ENCODE data around the gene ERBIN. TPM values are rescaled to one million over a fixed set of nuclear protein-coding genes. Genes with fewer than 3 reads are reported as not detected.

Gene ERBIN
- polyA plus RNA-seq, 2 donors, result 12.5 to 13.0 TPM

GRCh38 chr5:65892801-65893200 is 33.6 kb upstream of the ERBIN start:
- H3K27ac ChIP-seq (ENCODE audit: low read depth in 2 of 2, low read length in 1 of 2), result no peak overlapping the region
- no peaks in the 10 kb centered on the region for H3K27me3 ChIP-seq (ENCODE audit: control insufficient read depth in 1 of 2, insufficient read depth in 2 of 2, low read length in 2 of 2)
- no peaks in the 10 kb centered on the region for H3K9me3 ChIP-seq (ENCODE audit: control insufficient read depth in 2 of 2, insufficient read depth in 1 of 2, low read depth in 1 of 2, low read length in 1 of 2)
- H3K36me3 ChIP-seq (ENCODE audit: control insufficient read depth in 2 of 2, insufficient read depth in 2 of 2, low read length in 1 of 2), result no peaks in the 10 kb centered on the region
- WGBS, 2 donors, result 36 to 38% methylated on average over 1 of the region's 1 CpG
- no peak overlapping the region for H3K4me3 ChIP-seq (ENCODE audit: low read depth in 1 of 2, low read length in 2 of 2)
- H3K4me1 ChIP-seq (ENCODE audit: control insufficient read depth in 2 of 2, insufficient read depth in 2 of 2, low read length in 1 of 2), result no peaks in the 10 kb centered on the region

- WGBS, 2 donors, result 83 to 88% methylated on average over 9 of the region's 9 CpGs
- no peaks in the 10 kb centered on the region for H3K36me3 ChIP-seq (ENCODE audit: control insufficient read depth in 2 of 2, insufficient read depth in 2 of 2, low read length in 1 of 2)
- H3K4me1 ChIP-seq (ENCODE audit: control insufficient read depth in 2 of 2, insufficient read depth in 2 of 2, low read length in 1 of 2), result no peaks in the 10 kb centered on the region
- H3K27ac ChIP-seq (ENCODE audit: low read depth in 2 of 2, low read length in 1 of 2), result no peak overlapping the region
- no peaks in the 10 kb centered on the region for H3K9me3 ChIP-seq (ENCODE audit: control insufficient read depth in 2 of 2, insufficient read depth in 1 of 2, low read depth in 1 of 2, low read length in 1 of 2)
- no peaks in the 10 kb centered on the region for H3K27me3 ChIP-seq (ENCODE audit: control insufficient read depth in 1 of 2, insufficient read depth in 2 of 2, low read length in 2 of 2)
- H3K4me3 ChIP-seq (ENCODE audit: low read depth in 1 of 2, low read length in 2 of 2), result no peak overlapping the region
Observed at GRCh38 chr5:65893749-65894430, 32.5 kb upstream of the ERBIN start.

GRCh38 chr5:65895891-65896290 is 30.5 kb upstream of the ERBIN start:
- no peaks in the 10 kb centered on the region for H3K36me3 ChIP-seq (ENCODE audit: control insufficient read depth in 2 of 2, insufficient read depth in 2 of 2, low read length in 1 of 2)
- H3K27me3 ChIP-seq (ENCODE audit: control insufficient read depth in 1 of 2, insufficient read depth in 2 of 2, low read length in 2 of 2), result no peaks in the 10 kb centered on the region
- no peaks in the 10 kb centered on the region for H3K9me3 ChIP-seq (ENCODE audit: control insufficient read depth in 2 of 2, insufficient read depth in 1 of 2, low read depth in 1 of 2, low read length in 1 of 2)
- H3K4me1 ChIP-seq (ENCODE audit: control insufficient read depth in 2 of 2, insufficient read depth in 2 of 2, low read length in 1 of 2), result no peaks in the 10 kb centered on the region
- H3K27ac ChIP-seq (ENCODE audit: low read depth in 2 of 2, low read length in 1 of 2), result no peak overlapping the region
- WGBS, 2 donors, result 94 to 95% methylated on average over 3 of the region's 3 CpGs
- no peak overlapping the region for H3K4me3 ChIP-seq (ENCODE audit: low read depth in 1 of 2, low read length in 2 of 2)

- WGBS, 2 donors, result 92% methylated on average over 2 of the region's 2 CpGs
- no peaks in the 10 kb centered on the region for H3K27me3 ChIP-seq (ENCODE audit: control insufficient read depth in 1 of 2, insufficient read depth in 2 of 2, low read length in 2 of 2)
- no peaks in the 10 kb centered on the region for H3K36me3 ChIP-seq (ENCODE audit: control insufficient read depth in 2 of 2, insufficient read depth in 2 of 2, low read length in 1 of 2)
- H3K4me1 ChIP-seq (ENCODE audit: control insufficient read depth in 2 of 2, insufficient read depth in 2 of 2, low read length in 1 of 2), result no peaks in the 10 kb centered on the region
- no peak overlapping the region for H3K27ac ChIP-seq (ENCODE audit: low read depth in 2 of 2, low read length in 1 of 2)
- no peaks in the 10 kb centered on the region for H3K9me3 ChIP-seq (ENCODE audit: control insufficient read depth in 2 of 2, insufficient read depth in 1 of 2, low read depth in 1 of 2, low read length in 1 of 2)
- H3K4me3 ChIP-seq (ENCODE audit: low read depth in 1 of 2, low read length in 2 of 2), result no peak overlapping the region
Observed at GRCh38 chr5:65900746-65901145, 25.6 kb upstream of the ERBIN start.

- no peaks in the 10 kb centered on the region for H3K9me3 ChIP-seq (ENCODE audit: control insufficient read depth in 2 of 2, insufficient read depth in 1 of 2, low read depth in 1 of 2, low read length in 1 of 2)
- H3K27me3 ChIP-seq (ENCODE audit: control insufficient read depth in 1 of 2, insufficient read depth in 2 of 2, low read length in 2 of 2), result no peaks in the 10 kb centered on the region
- WGBS, 2 donors, result 94 to 96% methylated on average over 4 of the region's 4 CpGs
- no peak overlapping the region for H3K4me3 ChIP-seq (ENCODE audit: low read depth in 1 of 2, low read length in 2 of 2)
- H3K27ac ChIP-seq (ENCODE audit: low read depth in 2 of 2, low read length in 1 of 2), result no peak overlapping the region
- H3K36me3 ChIP-seq (ENCODE audit: control insufficient read depth in 2 of 2, insufficient read depth in 2 of 2, low read length in 1 of 2), result no peaks in the 10 kb centered on the region
- no peaks in the 10 kb centered on the region for H3K4me1 ChIP-seq (ENCODE audit: control insufficient read depth in 2 of 2, insufficient read depth in 2 of 2, low read length in 1 of 2)
Observed at GRCh38 chr5:65902104-65902503, 24.3 kb upstream of the ERBIN start.

GRCh38 chr5:65903581-65903980 is 22.8 kb upstream of the ERBIN start:
- no peaks in the 10 kb centered on the region for H3K9me3 ChIP-seq (ENCODE audit: control insufficient read depth in 2 of 2, insufficient read depth in 1 of 2, low read depth in 1 of 2, low read length in 1 of 2)
- H3K4me1 ChIP-seq (ENCODE audit: control insufficient read depth in 2 of 2, insufficient read depth in 2 of 2, low read length in 1 of 2), result no peaks in the 10 kb centered on the region
- 85 to 91% methylated on average over 1 of the region's 1 CpG for WGBS, 2 donors
- H3K27me3 ChIP-seq (ENCODE audit: control insufficient read depth in 1 of 2, insufficient read depth in 2 of 2, low read length in 2 of 2), result no peaks in the 10 kb centered on the region
- H3K4me3 ChIP-seq (ENCODE audit: low read depth in 1 of 2, low read length in 2 of 2), result no peak overlapping the region
- H3K36me3 ChIP-seq (ENCODE audit: control insufficient read depth in 2 of 2, insufficient read depth in 2 of 2, low read length in 1 of 2), result no peaks in the 10 kb centered on the region
- no peak overlapping the region for H3K27ac ChIP-seq (ENCODE audit: low read depth in 2 of 2, low read length in 1 of 2)

- H3K9me3 ChIP-seq (ENCODE audit: control insufficient read depth in 2 of 2, insufficient read depth in 1 of 2, low read depth in 1 of 2, low read length in 1 of 2), result no peaks in the 10 kb centered on the region
- no peak overlapping the region for H3K27ac ChIP-seq (ENCODE audit: low read depth in 2 of 2, low read length in 1 of 2)
- no peaks in the 10 kb centered on the region for H3K27me3 ChIP-seq (ENCODE audit: control insufficient read depth in 1 of 2, insufficient read depth in 2 of 2, low read length in 2 of 2)
- H3K4me3 ChIP-seq (ENCODE audit: low read depth in 1 of 2, low read length in 2 of 2), result no peak overlapping the region
- H3K4me1 ChIP-seq (ENCODE audit: control insufficient read depth in 2 of 2, insufficient read depth in 2 of 2, low read length in 1 of 2), result no peaks in the 10 kb centered on the region
- no peaks in the 10 kb centered on the region for H3K36me3 ChIP-seq (ENCODE audit: control insufficient read depth in 2 of 2, insufficient read depth in 2 of 2, low read length in 1 of 2)
Observed at GRCh38 chr5:65906256-65906655, 20.1 kb upstream of the ERBIN start.

GRCh38 chr5:65907135-65907534 is 19.2 kb upstream of the ERBIN start:
- Histone ChIP-seq H3K27me3 (ENCODE audit: control insufficient read depth in 1 of 2, insufficient read depth in 2 of 2, low read length in 2 of 2) (no peaks in the 10 kb centered on the region), H3K27ac (ENCODE audit: low read depth in 2 of 2, low read length in 1 of 2) (no peak overlapping the region), H3K36me3 (ENCODE audit: control insufficient read depth in 2 of 2, insufficient read depth in 2 of 2, low read length in 1 of 2) (no peaks in the 10 kb centered on the region), H3K4me3 (ENCODE audit: low read depth in 1 of 2, low read length in 2 of 2) (no peak overlapping the region), H3K4me1 (ENCODE audit: control insufficient read depth in 2 of 2, insufficient read depth in 2 of 2, low read length in 1 of 2) (no peaks in the 10 kb centered on the region), H3K9me3 (ENCODE audit: control insufficient read depth in 2 of 2, insufficient read depth in 1 of 2, low read depth in 1 of 2, low read length in 1 of 2) (no peaks in the 10 kb centered on the region)
- 37 to 48% methylated on average over 2 of the region's 2 CpGs for WGBS, 2 donors

- Histone ChIP-seq H3K27me3 (ENCODE audit: control insufficient read depth in 1 of 2, insufficient read depth in 2 of 2, low read length in 2 of 2) (no peaks in the 10 kb centered on the region), H3K9me3 (ENCODE audit: control insufficient read depth in 2 of 2, insufficient read depth in 1 of 2, low read depth in 1 of 2, low read length in 1 of 2) (no peaks in the 10 kb centered on the region), H3K4me3 (ENCODE audit: low read depth in 1 of 2, low read length in 2 of 2) (no peak overlapping the region), H3K4me1 (ENCODE audit: control insufficient read depth in 2 of 2, insufficient read depth in 2 of 2, low read length in 1 of 2) (no peaks in the 10 kb centered on the region), H3K27ac (ENCODE audit: low read depth in 2 of 2, low read length in 1 of 2) (no peak overlapping the region), H3K36me3 (ENCODE audit: control insufficient read depth in 2 of 2, insufficient read depth in 2 of 2, low read length in 1 of 2) (no peaks in the 10 kb centered on the region)
- WGBS, 2 donors, result 55 to 61% methylated on average over 3 of the region's 3 CpGs
Observed at GRCh38 chr5:65910711-65911110, 15.7 kb upstream of the ERBIN start.

GRCh38 chr5:65912311-65912710 is 14.1 kb upstream of the ERBIN start:
- Histone ChIP-seq H3K4me1 (ENCODE audit: control insufficient read depth in 2 of 2, insufficient read depth in 2 of 2, low read length in 1 of 2) (no peaks in the 10 kb centered on the region), H3K4me3 (ENCODE audit: low read depth in 1 of 2, low read length in 2 of 2) (no peak overlapping the region), H3K27me3 (ENCODE audit: control insufficient read depth in 1 of 2, insufficient read depth in 2 of 2, low read length in 2 of 2) (no peaks in the 10 kb centered on the region), H3K27ac (ENCODE audit: low read depth in 2 of 2, low read length in 1 of 2) (no peak overlapping the region), H3K36me3 (ENCODE audit: control insufficient read depth in 2 of 2, insufficient read depth in 2 of 2, low read length in 1 of 2) (no peaks in the 10 kb centered on the region), H3K9me3 (ENCODE audit: control insufficient read depth in 2 of 2, insufficient read depth in 1 of 2, low read depth in 1 of 2, low read length in 1 of 2) (no peaks in the 10 kb centered on the region)
- 99% methylated on average over 3 of the region's 3 CpGs for WGBS, 2 donors

Measured in esophagus (tissue), 2 donors.